HG02981 (cell line): ENCODE results near the gene SPEG.

ENCODE experiments used
- ATAC-seq: cut with Tn5 transposase; IDR thresholded peaks from one replicate; pipeline ENCODE4 v1.9.1; 2021; ENCODE audit warnings: mild to moderate bottlenecking, moderate library complexity; ENCODE audit not compliant: unreplicated experiment

Gene SPEG

GRCh38 chr2:219422952-219423534 lies 11.6 kb upstream of the SPEG start:
- no peak for ATAC-seq

DNA sequence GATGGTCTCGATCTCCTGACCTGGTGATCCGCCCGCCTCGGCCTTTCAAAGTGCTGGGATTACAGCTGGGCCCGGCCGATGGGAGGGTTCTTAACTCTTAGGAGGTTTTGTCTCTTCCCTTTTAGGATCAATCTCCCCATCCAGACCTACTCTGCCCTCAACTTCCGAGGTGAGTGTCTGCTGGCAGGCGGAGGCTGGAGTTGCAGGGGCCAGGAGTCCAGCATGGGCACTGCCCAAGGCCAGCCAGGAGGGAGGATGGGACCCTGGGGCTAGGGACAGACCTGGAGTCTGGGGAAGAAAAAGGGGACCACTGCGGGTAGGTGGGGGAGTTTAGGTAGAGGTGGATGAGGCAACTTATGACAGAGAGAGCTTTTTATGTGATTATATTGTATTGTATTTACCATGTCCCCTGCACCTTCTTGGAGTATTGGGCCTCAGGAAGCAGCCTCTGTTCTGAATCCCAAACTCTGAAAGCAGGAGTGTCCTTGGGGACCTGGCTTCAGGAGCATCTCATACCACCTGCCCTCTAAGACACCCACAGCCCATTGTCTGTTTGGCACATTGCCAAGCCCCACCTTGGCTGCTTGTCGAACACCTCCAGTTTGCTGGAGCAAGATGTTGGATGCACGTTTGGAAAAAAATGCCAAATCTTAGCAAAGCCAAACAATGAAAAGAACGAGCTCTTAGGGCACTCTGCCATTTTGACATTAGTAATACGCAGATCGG lies 10.8 kb upstream of the SPEG start:
- no peak for ATAC-seq

DNA sequence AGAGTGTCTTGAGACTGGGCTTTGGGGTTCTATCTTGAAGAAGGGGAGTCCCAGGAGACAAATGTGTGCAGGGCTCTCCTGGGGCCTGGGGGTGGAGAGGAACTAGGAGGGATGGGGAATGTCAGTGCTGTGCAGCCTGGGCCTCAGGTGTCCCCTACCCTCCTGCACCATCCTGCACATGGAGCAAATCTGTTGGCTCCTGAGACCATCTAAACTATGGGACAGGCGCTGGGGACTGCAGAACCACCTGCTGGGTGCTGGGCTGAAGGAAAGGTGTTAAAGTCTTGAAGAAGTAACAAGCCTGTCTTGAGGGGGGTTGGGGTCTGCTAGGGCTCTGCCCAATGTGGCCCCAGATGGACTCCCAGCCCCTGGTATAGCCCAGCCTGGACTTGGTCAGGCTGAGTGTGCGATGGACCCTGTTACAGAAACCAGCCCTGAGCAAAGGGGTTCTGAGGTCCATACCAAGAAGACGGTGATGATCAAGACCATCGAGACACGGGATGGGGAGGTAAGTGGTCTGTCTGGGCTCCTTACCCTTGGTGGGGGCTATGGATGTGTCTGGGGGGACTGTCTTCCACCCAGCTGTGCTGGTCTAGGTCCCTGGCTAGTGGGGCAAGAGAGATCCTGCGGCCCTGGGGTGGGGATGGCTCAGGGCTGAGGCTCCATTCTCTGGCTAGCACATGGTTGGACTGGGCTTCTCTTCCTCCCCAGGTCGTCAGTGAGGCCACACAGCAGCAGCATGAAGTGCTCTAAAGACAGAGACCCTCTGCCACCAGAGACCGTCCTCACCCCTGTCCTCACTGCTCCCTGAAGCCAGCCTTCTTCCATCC lies 9.2 kb upstream of the SPEG start:
- no peak for ATAC-seq

- no peak for ATAC-seq
Measured at GRCh38 chr2:219426068-219426443, 8.6 kb upstream of the SPEG start.

DNA sequence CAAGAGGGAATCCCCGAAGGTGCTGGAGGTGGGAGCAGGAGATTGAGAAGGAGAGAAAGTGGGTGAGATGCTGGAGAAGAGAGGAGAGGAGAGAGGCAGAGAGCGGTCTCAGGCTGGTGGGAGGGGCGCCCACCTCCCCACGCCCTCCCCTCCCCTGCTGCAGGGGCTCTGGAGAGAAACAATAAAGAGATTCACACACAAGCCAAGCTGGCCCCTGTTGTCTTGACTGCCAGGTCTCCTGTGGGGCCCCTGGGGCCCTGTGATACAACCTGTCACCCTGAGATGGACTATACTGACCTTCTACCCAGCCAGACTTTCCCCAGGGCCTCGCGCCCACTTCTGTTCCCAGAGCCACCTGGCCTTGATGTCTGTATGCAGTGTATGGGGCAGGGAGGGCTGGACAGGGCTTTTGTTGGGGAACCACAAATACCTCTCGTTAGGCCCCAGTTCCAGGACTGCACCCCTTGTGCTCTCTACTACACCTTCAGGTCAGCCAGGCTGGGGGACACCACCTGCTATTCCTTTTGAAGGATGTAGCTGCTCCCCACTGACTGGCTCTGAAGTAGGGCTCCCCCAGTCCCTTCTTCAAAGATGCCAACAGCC lies 8.0 kb upstream of the SPEG start:
- ATAC-seq: no peak

GRCh38 chr2:219428469-219428868 lies 6.2 kb upstream of the SPEG start:
- no peak for ATAC-seq

DNA sequence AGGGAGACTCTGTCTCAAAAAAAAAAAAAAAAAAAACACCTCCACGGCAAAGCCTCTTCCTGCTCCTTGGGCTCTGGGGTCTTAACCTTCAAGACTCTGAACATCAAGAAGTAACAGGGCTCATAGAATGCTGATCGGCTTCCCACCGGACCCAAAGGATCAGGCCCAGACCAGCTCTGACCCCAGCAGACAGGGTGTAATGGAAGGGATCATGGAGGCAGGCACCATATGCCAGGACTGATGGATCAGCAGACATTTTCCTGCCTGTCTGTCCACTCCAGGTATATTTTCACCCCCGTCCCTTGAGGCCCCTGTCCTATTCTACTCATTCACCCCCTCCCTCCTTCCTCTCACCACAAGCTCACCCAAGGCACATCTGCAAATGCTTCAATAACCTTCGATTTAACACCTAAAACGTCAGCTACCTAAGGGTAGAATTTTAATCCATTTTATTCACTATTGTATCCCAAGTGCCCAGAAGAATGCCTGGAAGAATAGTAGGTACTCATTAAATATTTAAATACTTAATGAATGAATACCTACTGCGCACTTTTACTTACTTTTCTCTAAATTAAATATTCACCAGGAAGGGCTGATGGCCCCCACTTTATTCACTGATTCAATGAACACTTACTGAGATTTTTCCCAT lies 4.6 kb upstream of the SPEG start:
- ATAC-seq: no peak

DNA sequence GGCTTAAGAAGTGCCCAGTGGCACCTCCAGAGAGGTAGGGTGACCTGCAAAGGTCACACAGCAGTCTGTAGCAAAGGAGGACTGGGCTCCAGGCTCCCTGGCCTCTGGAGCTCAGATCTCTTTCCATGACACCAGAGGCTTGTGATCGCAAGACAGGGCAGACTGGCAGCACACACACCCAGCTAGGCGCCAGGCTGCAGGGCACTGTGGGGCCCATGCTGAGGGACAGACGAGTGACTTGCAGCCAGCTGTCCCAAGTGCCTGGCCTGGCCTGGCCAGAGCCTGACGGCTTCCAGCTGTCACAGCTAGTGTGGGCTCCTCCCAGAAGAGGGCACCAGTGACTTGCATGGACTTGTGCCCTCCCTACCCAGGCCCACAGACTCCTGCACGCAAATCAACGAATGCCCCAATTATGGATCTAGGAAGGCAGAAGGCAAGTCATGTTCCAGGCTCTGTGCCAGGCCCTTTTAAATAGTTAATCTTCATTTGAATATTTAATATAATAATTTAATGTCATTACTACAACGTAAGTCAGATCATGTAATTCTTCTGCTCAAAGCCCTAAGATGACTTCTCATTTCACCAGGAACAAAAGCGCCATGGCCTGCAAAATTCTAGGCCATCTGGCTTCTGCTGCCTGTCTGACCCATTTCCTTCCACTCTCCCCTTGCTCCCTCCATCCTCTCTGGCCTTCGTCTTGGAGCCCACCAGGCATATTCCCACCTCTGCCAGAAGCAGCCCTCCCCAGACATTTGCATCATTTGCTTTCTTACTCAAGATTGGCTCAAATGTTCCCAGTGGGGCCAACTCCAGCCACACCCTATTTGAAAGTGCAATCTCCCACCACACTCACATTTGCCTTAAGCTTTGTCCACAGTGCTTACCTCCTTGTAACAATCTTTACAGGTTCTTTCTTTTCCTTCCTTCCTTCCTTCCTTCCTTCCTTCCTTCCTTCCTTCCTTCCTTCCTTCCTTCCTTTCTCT lies 3.7 kb upstream of the SPEG start:
- ATAC-seq: no peak

GRCh38 chr2:219433666-219434467 lies 776 bp upstream of the SPEG start:
- no peak for ATAC-seq

GRCh38 chr2:219434468-219434717 lies 250 bp upstream of the SPEG start:
- ATAC-seq: no peak

DNA sequence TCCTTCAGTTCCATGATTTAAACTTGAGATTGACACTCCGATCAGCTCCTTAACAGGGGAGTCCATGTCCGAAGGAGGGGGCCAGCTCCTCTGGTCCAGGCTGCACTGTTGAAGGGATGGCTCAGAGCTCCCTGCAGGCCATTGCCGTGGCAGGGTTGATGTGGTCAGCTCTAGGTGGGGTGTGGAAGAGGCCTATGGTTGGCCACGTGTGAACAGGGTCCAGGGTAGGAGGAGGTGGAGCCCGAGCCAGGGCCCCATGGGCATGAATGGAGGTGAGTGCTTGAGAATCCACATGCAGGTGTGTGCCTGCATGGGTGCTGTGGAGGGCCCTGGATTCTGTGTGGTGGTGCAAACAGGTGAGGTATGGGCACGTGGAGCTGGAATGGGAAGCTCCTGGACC lies 1.1 kb downstream of the SPEG start:
- no peak for ATAC-seq

DNA sequence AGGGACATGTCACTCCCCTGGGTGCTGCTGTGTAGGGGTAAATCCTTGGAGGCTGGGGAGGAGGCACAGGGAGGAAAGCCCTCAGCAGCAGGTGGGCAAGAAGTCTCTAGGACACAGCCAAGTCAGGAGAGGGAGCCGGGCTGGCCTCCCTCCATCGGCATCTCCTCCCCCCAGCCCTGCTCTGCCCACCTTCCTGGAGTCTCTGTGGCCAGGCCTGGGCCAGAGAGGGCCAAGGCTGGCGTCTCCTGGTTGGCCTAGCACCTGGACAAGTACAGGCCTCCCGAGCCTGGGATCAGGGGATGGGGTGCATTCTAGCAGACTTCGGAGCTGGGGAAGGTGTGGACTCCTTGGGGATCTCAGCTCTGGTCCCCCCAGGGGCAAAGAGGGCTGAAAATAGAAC lies 1.8 kb downstream of the SPEG start:
- ATAC-seq: no peak

DNA sequence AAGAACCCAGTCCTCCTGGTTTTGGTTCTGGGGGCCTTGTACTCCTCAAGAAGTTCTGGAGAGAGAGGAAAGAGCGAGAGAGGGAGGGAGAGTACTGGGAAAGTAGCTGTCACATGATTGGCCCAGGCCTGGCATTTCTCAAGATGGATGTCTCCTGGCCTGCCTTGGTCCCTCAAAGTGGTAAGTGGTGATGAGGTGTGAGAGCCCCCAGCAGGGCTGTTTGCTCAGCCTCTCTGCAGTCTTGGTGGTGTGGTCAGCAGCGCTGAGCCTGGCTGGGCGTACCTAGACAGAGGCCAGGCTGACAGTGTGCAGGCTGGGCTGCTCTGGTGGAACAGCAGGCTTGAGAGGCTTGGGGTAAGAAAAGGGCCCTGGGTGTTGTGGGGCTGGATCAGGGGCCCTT lies 2.5 kb downstream of the SPEG start:
- no peak for ATAC-seq

DNA sequence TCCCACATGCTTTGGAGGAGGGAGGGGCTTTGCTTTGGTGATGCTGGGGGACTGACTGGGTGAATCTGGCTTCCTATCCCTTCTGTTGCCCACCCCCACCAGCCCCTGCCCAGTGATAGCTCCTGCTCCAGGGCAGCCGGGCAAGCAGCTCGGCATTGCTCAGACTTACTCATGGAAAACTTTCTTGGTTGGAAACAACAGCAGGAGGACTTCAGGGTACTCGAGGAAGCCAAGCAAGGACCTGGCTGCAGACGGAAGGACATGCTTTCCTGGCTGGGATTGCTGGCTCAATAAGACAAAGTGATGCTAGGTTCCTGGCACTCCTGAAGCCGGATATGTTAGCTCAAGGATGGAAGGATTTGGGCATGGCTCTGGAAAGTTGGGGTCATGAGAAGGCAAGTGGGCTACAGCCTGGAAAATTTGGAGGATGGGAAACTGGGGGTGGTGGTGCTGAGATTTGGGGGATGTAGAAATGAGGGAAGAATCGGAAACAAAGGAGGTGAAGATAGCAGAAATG lies 3.1 kb downstream of the SPEG start:
- no peak for ATAC-seq

DNA sequence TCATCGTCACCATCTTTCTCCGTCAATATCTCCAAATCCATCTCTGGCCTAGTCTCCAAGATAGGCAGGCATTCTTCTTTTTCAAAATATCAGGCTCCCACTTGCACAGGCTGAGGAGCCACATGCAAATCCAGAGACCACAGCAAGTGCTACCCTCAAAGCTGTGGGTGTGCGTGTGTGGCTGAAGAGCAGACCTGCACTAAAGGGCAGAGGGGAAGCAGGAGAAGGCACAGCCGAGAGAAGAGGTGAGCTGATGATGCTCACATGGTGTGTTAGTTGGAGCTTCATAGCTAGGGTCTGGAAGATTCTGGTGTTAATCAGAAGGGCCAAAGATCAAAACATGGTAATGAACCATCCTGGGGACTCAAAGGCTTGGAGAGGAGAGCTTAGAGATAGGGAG lies 3.8 kb downstream of the SPEG start:
- ATAC-seq: no peak

GRCh38 chr2:219439506-219439905 lies 4.9 kb downstream of the SPEG start:
- no peak for ATAC-seq

DNA sequence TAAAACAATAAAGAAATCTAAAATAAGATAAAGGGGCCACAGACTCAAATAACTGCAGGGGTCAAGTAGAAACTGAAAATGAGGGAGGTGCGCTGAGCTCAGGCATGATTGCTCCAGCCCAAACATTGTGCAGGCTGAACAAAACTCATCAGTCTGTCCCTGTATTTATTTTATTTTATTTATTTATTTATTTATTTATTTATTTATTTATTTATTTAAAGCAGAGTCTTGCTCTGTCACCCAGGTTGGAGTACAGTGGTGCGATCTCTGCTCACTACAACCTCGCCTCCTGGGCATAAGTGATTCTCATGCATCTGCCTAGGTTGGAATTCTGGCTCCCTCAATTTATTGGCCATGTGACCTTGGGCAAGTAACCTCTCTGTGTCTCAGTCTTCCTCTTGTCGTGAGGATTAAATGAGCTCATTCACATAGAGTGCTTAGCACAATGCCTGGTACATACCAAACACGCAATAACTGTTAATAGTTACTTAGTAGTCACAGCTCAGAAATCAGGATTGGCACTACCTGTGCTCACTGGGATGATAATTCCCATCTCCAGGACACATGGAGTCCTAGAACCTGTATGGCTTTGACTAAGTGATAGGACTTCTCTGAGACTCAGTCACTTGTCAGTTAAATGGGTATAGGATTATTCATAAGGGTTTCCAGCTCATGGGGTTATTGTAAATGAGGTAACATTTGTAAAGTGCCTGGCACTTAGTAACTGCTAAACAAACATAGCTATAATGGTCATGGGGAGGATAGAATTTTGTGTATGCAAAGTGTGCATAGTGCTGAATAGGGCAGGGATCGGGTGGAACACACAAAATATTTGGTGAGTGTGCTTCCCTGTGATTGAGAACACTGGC lies 6.0 kb downstream of the SPEG start:
- no peak for ATAC-seq
